Keratinocyte (primary cell): Measurements from ENCODE around the gene IGFL1. TPM values are rescaled to one million over a fixed set of nuclear protein-coding genes. Genes with fewer than 3 reads are reported as not detected.

Experiments
- DNase-seq: peaks from one replicate; pipeline ENCODE4 v3.0.0-alpha.2; 2011; ENCODE audit warnings: low read depth, missing footprints, low spot score
- FAIRE-seq: peaks from 2 replicates; lab custom pipeline; 2011; peaks lifted over from hg19 to GRCh38; lab: Jason Lieb, UNC
- H2AFZ ChIP-seq: 2 replicates; pipeline ENCODE4 v1.6.0; 2012; ENCODE audit warnings: low read length, control low read depth, inconsistent platforms; ENCODE audit not compliant: control insufficient read depth
- H3K27ac ChIP-seq: 2 replicates; pipeline ENCODE4 v1.5.1; 2011; ENCODE audit warnings: low read length; ENCODE audit not compliant: control insufficient read depth, insufficient read depth
- H3K27me3 ChIP-seq: 3 replicates; pipeline ENCODE4 v1.6.0; 2011; ENCODE audit warnings: low read length; ENCODE audit not compliant: control insufficient read depth, insufficient read depth; ENCODE audit errors: extremely low read depth
- H3K36me3 ChIP-seq, 2 experiments: 2 replicates in 1 of 2; 3 replicates in 1 of 2; pipeline ENCODE4 v1.5.1; 2011; ENCODE audit warnings: low read length in 2 of 2, mild to moderate bottlenecking in 1 of 2; ENCODE audit not compliant: control insufficient read depth in 2 of 2, insufficient read depth in 2 of 2; ENCODE audit errors: extremely low read depth in 1 of 2
- H3K4me1 ChIP-seq: 3 replicates; pipeline ENCODE4 v1.5.1; 2011; ENCODE audit warnings: low read length; ENCODE audit not compliant: control insufficient read depth, insufficient read depth; ENCODE audit errors: extremely low read depth
- H3K4me2 ChIP-seq: 3 replicates; pipeline ENCODE4 v1.6.0; 2011; ENCODE audit warnings: low read depth, low read length; ENCODE audit not compliant: control insufficient read depth, insufficient read depth; ENCODE audit errors: extremely low read depth
- H3K4me3 ChIP-seq, 3 experiments: fragments of 200-600 bp in 1 of 3; sonication (generic) in 1 of 3; 2 replicates in 2 of 3; 3 replicates in 1 of 3; pipeline ENCODE4 v1.5.1; 2011 to 2016; ENCODE audit warnings: low read length in 3 of 3, mild to moderate bottlenecking in 3 of 3, control low read depth in 2 of 3, inconsistent platforms in 1 of 3, low read depth in 1 of 3, mixed read lengths in 1 of 3, mixed run types in 1 of 3, moderate library complexity in 1 of 3; ENCODE audit not compliant: control insufficient read depth in 2 of 3, insufficient read depth in 2 of 3; ENCODE audit errors: extremely low read depth in 1 of 3
- H3K79me2 ChIP-seq: 2 replicates; pipeline ENCODE4 v1.6.0; 2012; ENCODE audit warnings: low read length; ENCODE audit not compliant: control insufficient read depth, insufficient read depth
- H3K9ac ChIP-seq: 3 replicates; pipeline ENCODE4 v1.6.0; 2011; ENCODE audit warnings: low read length; ENCODE audit not compliant: control insufficient read depth, insufficient read depth; ENCODE audit errors: extremely low read depth
- H3K9me1 ChIP-seq: 3 replicates; pipeline ENCODE4 v1.6.0; 2011; ENCODE audit warnings: low read length; ENCODE audit not compliant: control insufficient read depth, insufficient read depth; ENCODE audit errors: extremely low read depth
- H3K9me3 ChIP-seq: 2 replicates; pipeline ENCODE4 v1.5.1; 2012; ENCODE audit warnings: low read depth, low read length; ENCODE audit not compliant: control insufficient read depth
- H4K20me1 ChIP-seq: 3 replicates; pipeline ENCODE4 v1.6.0; 2011; ENCODE audit warnings: low read length; ENCODE audit not compliant: control insufficient read depth, insufficient read depth; ENCODE audit errors: extremely low read depth
- EZH2 ChIP-seq: IDR thresholded peaks from one replicate; pipeline ENCODE4 v1.6.1; 2012; ENCODE audit warnings: inconsistent platforms, mild to moderate bottlenecking, low read length, moderate library complexity
- dilution Hi-C: fragments of 300-500 bp; cut with MboI; formaldehyde crosslinking; loops from one replicate; pipeline ENCODE4 v1.7.0; 2020; ENCODE audit warnings: low sequenced_read_pairs; ENCODE audit not compliant: extremely low pct_ligation_motif_present
- polyA plus RNA-seq, 5 experiments: library from polyadenylated mRNA; depleted of rRNA in 3 of 5; stranded (reverse) in 3 of 5; stranded (forward) in 1 of 5; unstranded in 1 of 5; fragments of >200 nt; gene quantifications; 1 replicate in 1 of 5; 2 replicates in 3 of 5; 3 replicates in 1 of 5; pipeline versions ENCODE4 v1.2.1 to v1.2.3, GENCODE V29; 2011 to 2012; ENCODE audit warnings: missing spikeins in 2 of 5, low read depth in 1 of 5, low replicate concordance in 1 of 5
- TF ChIP-seq, protein P1 (sequence below), 3 experiments: IDR thresholded peaks in 1 of 3; conservative IDR thresholded peaks in 1 of 3; optimal IDR thresholded peaks in 1 of 3; 2 replicates in 2 of 3; 3 replicates in 1 of 3; pipeline versions ENCODE3 to v1.5.1; 2011; ENCODE audit warnings: low read length in 3 of 3, mild to moderate bottlenecking in 3 of 3, moderate library complexity in 2 of 3, control low read depth in 1 of 3, inconsistent platforms in 1 of 3; ENCODE audit not compliant: insufficient read depth in 2 of 3; ENCODE audit errors: extremely low read depth in 1 of 3

IGFL1 gene
- polyA plus RNA-seq, 1 donor (not counting 4 experiments of a cell fraction or from before 2014, with no cell fraction given) = 21.3 TPM

DNA sequence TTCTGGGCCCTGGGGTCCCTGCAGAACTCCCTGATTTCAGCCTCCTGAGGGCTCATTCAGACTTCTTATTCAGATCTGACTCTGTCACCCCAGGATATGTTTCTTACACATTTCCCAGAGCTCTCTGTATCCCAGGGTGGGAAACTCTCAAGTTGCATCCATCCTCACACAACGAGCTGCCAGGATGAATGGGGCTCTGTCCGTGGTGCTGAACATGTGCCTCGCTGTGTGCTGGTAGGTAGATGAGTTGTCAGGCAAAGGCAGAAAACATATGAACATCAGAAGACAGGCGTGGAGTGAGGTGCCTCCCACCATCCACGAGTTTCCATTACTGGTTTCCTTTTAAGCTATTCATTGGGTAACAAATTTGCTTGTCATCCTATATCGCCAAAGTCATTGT, 11.4 kb upstream of the IGFL1 start:
- H3K27ac ChIP-seq = no peak overlapping the region
- FAIRE-seq (peak; percentile 43), DNase-seq (no peak)
- H3K9ac ChIP-seq = no peak overlapping the region
- H3K79me2 ChIP-seq = no peaks in the 10 kb centered on the region
- no peak overlapping the region for H2AFZ ChIP-seq
- no peak overlapping the region for H3K4me3 ChIP-seq
- peaks cover 8% of the 10 kb centered on the region for H3K27me3 ChIP-seq
- dilution Hi-C loops = no loop called here
- peaks cover 16% of the 10 kb centered on the region for H3K4me1 ChIP-seq
- H3K9me1 ChIP-seq = no peaks in the 10 kb centered on the region
- H4K20me1 ChIP-seq = no peaks in the 10 kb centered on the region
- no peaks in the 10 kb centered on the region for H3K36me3 ChIP-seq
- no peak overlapping the region for H3K4me2 ChIP-seq
- TF ChIP-seq, protein P1, sequence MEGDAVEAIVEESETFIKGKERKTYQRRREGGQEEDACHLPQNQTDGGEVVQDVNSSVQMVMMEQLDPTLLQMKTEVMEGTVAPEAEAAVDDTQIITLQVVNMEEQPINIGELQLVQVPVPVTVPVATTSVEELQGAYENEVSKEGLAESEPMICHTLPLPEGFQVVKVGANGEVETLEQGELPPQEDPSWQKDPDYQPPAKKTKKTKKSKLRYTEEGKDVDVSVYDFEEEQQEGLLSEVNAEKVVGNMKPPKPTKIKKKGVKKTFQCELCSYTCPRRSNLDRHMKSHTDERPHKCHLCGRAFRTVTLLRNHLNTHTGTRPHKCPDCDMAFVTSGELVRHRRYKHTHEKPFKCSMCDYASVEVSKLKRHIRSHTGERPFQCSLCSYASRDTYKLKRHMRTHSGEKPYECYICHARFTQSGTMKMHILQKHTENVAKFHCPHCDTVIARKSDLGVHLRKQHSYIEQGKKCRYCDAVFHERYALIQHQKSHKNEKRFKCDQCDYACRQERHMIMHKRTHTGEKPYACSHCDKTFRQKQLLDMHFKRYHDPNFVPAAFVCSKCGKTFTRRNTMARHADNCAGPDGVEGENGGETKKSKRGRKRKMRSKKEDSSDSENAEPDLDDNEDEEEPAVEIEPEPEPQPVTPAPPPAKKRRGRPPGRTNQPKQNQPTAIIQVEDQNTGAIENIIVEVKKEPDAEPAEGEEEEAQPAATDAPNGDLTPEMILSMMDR (optimal IDR thresholded peaks at IDR 0.05 in 1 of 3, IDR thresholded peaks at IDR 0.05 in 1 of 3, conservative IDR thresholded peaks at IDR 0.05 in 1 of 3; ENCODE audit: extremely low read depth in 1 of 3, insufficient read depth in 2 of 3, low read length in 3 of 3) = no peak
- TF ChIP-seq EZH2 = no peak
- H3K9me3 ChIP-seq = no peaks in the 10 kb centered on the region

DNA sequence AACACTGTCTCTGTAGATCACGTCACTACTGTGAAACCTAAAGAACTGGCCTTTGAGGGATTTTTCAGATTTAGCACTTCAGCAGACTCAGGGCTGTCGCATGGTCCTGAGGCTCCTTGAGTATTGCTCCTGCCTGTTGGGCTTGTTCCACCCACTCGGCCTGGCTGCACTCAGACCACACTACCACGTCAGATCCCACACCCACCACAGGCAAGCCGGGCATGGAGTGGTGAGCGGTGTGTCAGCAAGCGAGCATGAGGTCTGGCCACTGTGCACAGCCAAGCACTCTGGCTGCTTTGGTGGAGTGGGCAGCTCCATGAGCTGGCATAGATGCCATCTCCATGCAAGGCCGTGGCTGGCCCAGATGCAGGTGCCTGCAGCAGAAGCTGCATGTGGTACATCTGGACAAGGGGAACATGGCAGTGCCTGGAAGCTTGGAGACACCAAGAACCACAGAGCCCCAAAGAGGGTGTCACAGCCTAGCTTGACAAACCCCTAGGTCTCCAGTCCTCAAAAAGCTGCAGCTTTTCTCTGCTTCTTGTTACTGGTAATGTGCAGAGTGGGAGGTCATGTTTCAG, 9.4 kb upstream of the IGFL1 start:
- Histone ChIP-seq H3K9me1 (no peaks in the 10 kb centered on the region), H3K27ac (no peak overlapping the region), H2AFZ (no peak overlapping the region), H4K20me1 (peaks cover 4% of the 10 kb centered on the region), H3K27me3 (peaks cover 16% of the 10 kb centered on the region), H3K9ac (no peak overlapping the region), H3K36me3 (no peaks in the 10 kb centered on the region), H3K4me2 (no peak overlapping the region), H3K4me1 (peaks cover 34% of the 10 kb centered on the region), H3K9me3 (no peaks in the 10 kb centered on the region), H3K4me3 (no peak overlapping the region), H3K79me2 (no peaks in the 10 kb centered on the region)
- FAIRE-seq (no peak), DNase-seq (no peak)
- dilution Hi-C loops = no loop called here
- TF ChIP-seq, protein P1 (optimal IDR thresholded peaks at IDR 0.05 in 1 of 3, IDR thresholded peaks at IDR 0.05 in 1 of 3, conservative IDR thresholded peaks at IDR 0.05 in 1 of 3; ENCODE audit: extremely low read depth in 1 of 3, insufficient read depth in 2 of 3, low read length in 3 of 3) = no peak
- no peak for TF ChIP-seq EZH2
